H1 (cell line): ENCODE data around the gene HPX.

ENCODE experiments used
- EP300 ChIP-seq, 2 experiments: IDR thresholded peaks; 1 replicate in 1 of 2; 2 replicates in 1 of 2; pipeline ENCODE4 v1.6.1; 2011 to 2012; ENCODE audit warnings: low read depth in 2 of 2, low read length in 2 of 2, mild to moderate bottlenecking in 2 of 2, borderline replicate concordance in 1 of 2, inconsistent platforms in 1 of 2, moderate library complexity in 1 of 2
- HDAC2 ChIP-seq, 2 experiments: fragments of 300-600 bp in 1 of 2; sonication (generic) in 1 of 2; IDR thresholded peaks; 2 replicates each; pipeline ENCODE4 v1.6.1; 2011 to 2012; ENCODE audit warnings: low read depth in 2 of 2, low read length in 2 of 2, mild to moderate bottlenecking in 2 of 2, moderate library complexity in 2 of 2, borderline replicate concordance in 1 of 2, inconsistent platforms in 1 of 2
- JUND ChIP-seq: IDR thresholded peaks from 2 replicates; pipeline ENCODE4 v1.6.1; 2011; ENCODE audit warnings: mild to moderate bottlenecking, improper control_type of control experiment, low read length
- MAFK ChIP-seq: IDR thresholded peaks from 2 replicates; pipeline ENCODE4 v1.6.1; 2012; ENCODE audit warnings: low read depth, mild to moderate bottlenecking, improper control_type of control experiment, low read length
- MAX ChIP-seq: IDR thresholded peaks from 2 replicates; pipeline ENCODE4 v1.6.1; 2012; ENCODE audit warnings: inconsistent platforms
- POLR2AphosphoS5 ChIP-seq: IDR thresholded peaks from 2 replicates; pipeline ENCODE4 v1.6.1; 2011; ENCODE audit warnings: low read depth, low read length
- RAD21 ChIP-seq, 2 experiments: IDR thresholded peaks in 1 of 2; conservative IDR thresholded peaks in 1 of 2; 2 replicates each; pipeline ENCODE4 v1.6.1; 2011; ENCODE audit warnings: low read depth in 2 of 2, low read length in 2 of 2, improper control_type of control experiment in 1 of 2, inconsistent platforms in 1 of 2, mild to moderate bottlenecking in 1 of 2, moderate library complexity in 1 of 2
- RFX5 ChIP-seq: IDR thresholded peaks from 2 replicates; pipeline ENCODE4 v1.6.1; 2011; ENCODE audit warnings: low read depth, low read length, improper control_type of control experiment, borderline replicate concordance
- SP2 ChIP-seq: IDR thresholded peaks from 2 replicates; pipeline ENCODE4 v1.6.1; 2012; ENCODE audit warnings: mild to moderate bottlenecking, low read length, inconsistent platforms
- SP4 ChIP-seq: IDR thresholded peaks from 2 replicates; pipeline ENCODE4 v1.6.1; 2012; ENCODE audit warnings: low read length, inconsistent platforms
- SRF ChIP-seq: IDR thresholded peaks from 2 replicates; pipeline ENCODE4 v1.6.1; 2011; ENCODE audit warnings: mild to moderate bottlenecking, low read depth, low read length, moderate library complexity
- YY1 ChIP-seq: IDR thresholded peaks from 2 replicates; pipeline ENCODE4 v1.6.1; 2011; ENCODE audit warnings: low read depth, mild to moderate bottlenecking, low read length
- ZNF274 ChIP-seq: IDR thresholded peaks from 2 replicates; pipeline ENCODE4 v1.7.0; 2012; ENCODE audit warnings: low read length, borderline replicate concordance; ENCODE audit errors: extremely low read depth
- TF ChIP-seq, protein P1 (sequence below), 3 experiments: IDR thresholded peaks; 1 replicate in 2 of 3; 2 replicates in 1 of 3; pipeline versions ENCODE4 v1.5.1 to v1.6.1; 2011; ENCODE audit warnings: low read length in 3 of 3, mild to moderate bottlenecking in 3 of 3, inconsistent platforms in 2 of 3, low read depth in 1 of 3, moderate library complexity in 1 of 3; ENCODE audit not compliant: insufficient read depth in 1 of 3; ENCODE audit errors: control extremely low read depth in 1 of 3

- TF ChIP-seq, protein P1, sequence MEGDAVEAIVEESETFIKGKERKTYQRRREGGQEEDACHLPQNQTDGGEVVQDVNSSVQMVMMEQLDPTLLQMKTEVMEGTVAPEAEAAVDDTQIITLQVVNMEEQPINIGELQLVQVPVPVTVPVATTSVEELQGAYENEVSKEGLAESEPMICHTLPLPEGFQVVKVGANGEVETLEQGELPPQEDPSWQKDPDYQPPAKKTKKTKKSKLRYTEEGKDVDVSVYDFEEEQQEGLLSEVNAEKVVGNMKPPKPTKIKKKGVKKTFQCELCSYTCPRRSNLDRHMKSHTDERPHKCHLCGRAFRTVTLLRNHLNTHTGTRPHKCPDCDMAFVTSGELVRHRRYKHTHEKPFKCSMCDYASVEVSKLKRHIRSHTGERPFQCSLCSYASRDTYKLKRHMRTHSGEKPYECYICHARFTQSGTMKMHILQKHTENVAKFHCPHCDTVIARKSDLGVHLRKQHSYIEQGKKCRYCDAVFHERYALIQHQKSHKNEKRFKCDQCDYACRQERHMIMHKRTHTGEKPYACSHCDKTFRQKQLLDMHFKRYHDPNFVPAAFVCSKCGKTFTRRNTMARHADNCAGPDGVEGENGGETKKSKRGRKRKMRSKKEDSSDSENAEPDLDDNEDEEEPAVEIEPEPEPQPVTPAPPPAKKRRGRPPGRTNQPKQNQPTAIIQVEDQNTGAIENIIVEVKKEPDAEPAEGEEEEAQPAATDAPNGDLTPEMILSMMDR (IDR thresholded peaks at IDR 0.05; ENCODE audit: control extremely low read depth in 1 of 3, insufficient read depth in 1 of 3, low read depth in 1 of 3, low read length in 3 of 3), result no peak
- TF ChIP-seq RAD21 (IDR thresholded peaks at IDR 0.05 in 1 of 2, conservative IDR thresholded peaks at IDR 0.05 in 1 of 2; ENCODE audit: low read depth in 2 of 2, low read length in 2 of 2) (no peak), SP4 (no peak), RFX5 (no peak), EP300 (IDR thresholded peaks at IDR 0.05; ENCODE audit: borderline replicate concordance in 1 of 2, low read depth in 2 of 2, low read length in 2 of 2) (no peak), MAFK (no peak), SP2 (no peak), SRF (no peak), POLR2AphosphoS5 (no peak), MAX (no peak), JUND (no peak), YY1 (no peak), HDAC2 (IDR thresholded peaks at IDR 0.05; ENCODE audit: borderline replicate concordance in 1 of 2, low read depth in 2 of 2, low read length in 2 of 2) (no peak), ZNF274 (no peak)
Observed at GRCh38 chr11:6486938-6487337, 46.2 kb upstream of the HPX start.
